MCF 10A (cell line): ENCODE results near the gene PYGL. TPM values are rescaled to one million over a fixed set of nuclear protein-coding genes. Genes with fewer than 3 reads are reported as not detected.
A peak's percentile ranks its signal among the peaks of the same experiment; 100 is the strongest.

ENCODE experiments used
- Bru-seq: library from RNA; stranded (reverse); fragments of 400-500 nt; gene quantifications from one replicate; lab custom pipeline; 2021; lab: Mats Ljungman, UMichigan
- BruChase-seq, 2 experiments: library from RNA; stranded (reverse); fragments of 400-500 nt; gene quantifications; one replicate each; lab custom pipeline; 2021; lab: Mats Ljungman, UMichigan
- BruUV-seq: library from RNA; stranded (reverse); fragments of 400-500 nt; replicated peaks from 2 replicates; lab custom pipeline; 2021; lab: Mats Ljungman, UMichigan
- CTCF ChIA-PET: fragments of 300-600 bp; sonication (Branson Sonifier 250); formaldehyde crosslinking; extraction: SDS; loops from one replicate; lab custom pipeline; 2021; ENCODE audit warnings: antibody characterized with exemption, inconsistent platforms; lab: Yijun Ruan, JAX
- POLR2A ChIA-PET: fragments of 300-600, 350-650 bp; sonication (Branson Sonifier 250); formaldehyde crosslinking; extraction: SDS; loops from one replicate; lab custom pipeline; 2020; ENCODE audit warnings: antibody characterized with exemption, inconsistent platforms; lab: Yijun Ruan, JAX
- DNase-seq: peaks from one replicate; pipeline ENCODE4 v3.0.0-alpha.2; 2018; ENCODE audit not compliant: unreplicated experiment
- H3K27ac Mint-ChIP-seq: one replicate; pipeline ENCODE4 v1.8.0; 2022; ENCODE audit warnings: mild to moderate bottlenecking, low read depth, mixed read lengths; ENCODE audit not compliant: unreplicated experiment
- H3K27me3 Mint-ChIP-seq: one replicate; pipeline ENCODE4 v1.8.0; 2022; ENCODE audit warnings: mixed read lengths; ENCODE audit not compliant: insufficient read depth, unreplicated experiment
- H3K36me3 Mint-ChIP-seq: one replicate; pipeline ENCODE4 v1.8.0; 2022; ENCODE audit warnings: mild to moderate bottlenecking, moderate library complexity, mixed read lengths; ENCODE audit not compliant: insufficient read depth, unreplicated experiment
- H3K4me1 Mint-ChIP-seq: one replicate; pipeline ENCODE4 v1.8.0; 2022; ENCODE audit warnings: mixed read lengths; ENCODE audit not compliant: insufficient read depth, unreplicated experiment
- H3K4me3 Mint-ChIP-seq: one replicate; pipeline ENCODE4 v1.8.0; 2022; ENCODE audit warnings: mild to moderate bottlenecking, moderate library complexity, mixed read lengths; ENCODE audit not compliant: unreplicated experiment
- H3K9me3 Mint-ChIP-seq: one replicate; pipeline ENCODE4 v1.8.0; 2022; ENCODE audit warnings: mixed read lengths; ENCODE audit not compliant: unreplicated experiment
- intact Hi-C: fragments of 100-400 bp; cut with micrococcal nuclease; formaldehyde crosslinking; loops from 2 replicates; pipeline ENCODE4 v1.14.1; 2022
- long read RNA-seq: library from polyadenylated mRNA; stranded (forward); transcript quantifications from one replicate; pipeline ENCODE4 v2.0.0, GENCODE V29; 2022
- total RNA-seq: library from RNA; stranded (reverse); gene quantifications from 2 replicates; pipeline ENCODE4 v1.2.3, GENCODE V29; 2022
- TF ChIP-seq, protein P1 (sequence below): fragments of 200-600 bp; IDR thresholded peaks from one replicate; pipeline ENCODE4 v1.8.0; 2022; ENCODE audit warnings: antibody characterized with exemption, mild to moderate bottlenecking; ENCODE audit not compliant: unreplicated experiment

Gene PYGL
- total RNA-seq (75.4 and 87.3 TPM in 2 replicates), Bru-seq, nascent RNA (percentile 74 among the genes with signal in this experiment), BruChase-seq, experiment 1, labeled RNA remaining after a 6-hour chase (percentile 71 among the genes with signal in this experiment), BruChase-seq, experiment 2, labeled RNA remaining after a 2-hour chase (percentile 70 among the genes with signal in this experiment)
- long read RNA-seq, transcript PYGL-201 (20 exons, 3,048 nt), result major isoform, 102 of 142 reads
- long read RNA-seq, partial matches to known transcripts, result 7 of 142 reads
- long read RNA-seq, other reads (novel, unspliced or antisense), result 27 of 142 reads

- peak; percentile 72 for DNase-seq
- H3K27me3 Mint-ChIP-seq, result no peaks in the 10 kb centered on the region
- H3K27ac Mint-ChIP-seq, result peak within 1 kb of the TSS; percentile 84
- TF ChIP-seq, protein P1, sequence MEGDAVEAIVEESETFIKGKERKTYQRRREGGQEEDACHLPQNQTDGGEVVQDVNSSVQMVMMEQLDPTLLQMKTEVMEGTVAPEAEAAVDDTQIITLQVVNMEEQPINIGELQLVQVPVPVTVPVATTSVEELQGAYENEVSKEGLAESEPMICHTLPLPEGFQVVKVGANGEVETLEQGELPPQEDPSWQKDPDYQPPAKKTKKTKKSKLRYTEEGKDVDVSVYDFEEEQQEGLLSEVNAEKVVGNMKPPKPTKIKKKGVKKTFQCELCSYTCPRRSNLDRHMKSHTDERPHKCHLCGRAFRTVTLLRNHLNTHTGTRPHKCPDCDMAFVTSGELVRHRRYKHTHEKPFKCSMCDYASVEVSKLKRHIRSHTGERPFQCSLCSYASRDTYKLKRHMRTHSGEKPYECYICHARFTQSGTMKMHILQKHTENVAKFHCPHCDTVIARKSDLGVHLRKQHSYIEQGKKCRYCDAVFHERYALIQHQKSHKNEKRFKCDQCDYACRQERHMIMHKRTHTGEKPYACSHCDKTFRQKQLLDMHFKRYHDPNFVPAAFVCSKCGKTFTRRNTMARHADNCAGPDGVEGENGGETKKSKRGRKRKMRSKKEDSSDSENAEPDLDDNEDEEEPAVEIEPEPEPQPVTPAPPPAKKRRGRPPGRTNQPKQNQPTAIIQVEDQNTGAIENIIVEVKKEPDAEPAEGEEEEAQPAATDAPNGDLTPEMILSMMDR, result no peak
- CTCF ChIA-PET, result interaction anchor here (0.5 to 1.1 kb wide), 4 partner anchors 8 to 274 kb away, joined by 3 to 5 read pairs (median 4); no protein-coding TSS in a partner anchor
- POLR2A ChIA-PET, result interaction anchor here (0.6 to 2.6 kb wide), 14 partner anchors 9 to 307 kb away, joined by 3 to 17 read pairs (median 6); partner anchors contain the start of genes NIN, SAV1 and TMX1
- peak within 1 kb of the TSS; percentile 86 for H3K4me3 Mint-ChIP-seq
- peaks cover 33% of the 10 kb centered on the region for H3K4me1 Mint-ChIP-seq
- intact Hi-C loops, result no loop called here
- no peaks in the 10 kb centered on the region for H3K36me3 Mint-ChIP-seq
- H3K9me3 Mint-ChIP-seq, result no peaks in the 10 kb centered on the region
- BruUV-seq, result TSS peak; percentile 25
Measured at GRCh38 chr14:50943943-50944646, at the start of gene PYGL. PYGL (minus strand) TSS chr14:50944483; CDS start chr14:50944403, 80 bp downstream.

DNA sequence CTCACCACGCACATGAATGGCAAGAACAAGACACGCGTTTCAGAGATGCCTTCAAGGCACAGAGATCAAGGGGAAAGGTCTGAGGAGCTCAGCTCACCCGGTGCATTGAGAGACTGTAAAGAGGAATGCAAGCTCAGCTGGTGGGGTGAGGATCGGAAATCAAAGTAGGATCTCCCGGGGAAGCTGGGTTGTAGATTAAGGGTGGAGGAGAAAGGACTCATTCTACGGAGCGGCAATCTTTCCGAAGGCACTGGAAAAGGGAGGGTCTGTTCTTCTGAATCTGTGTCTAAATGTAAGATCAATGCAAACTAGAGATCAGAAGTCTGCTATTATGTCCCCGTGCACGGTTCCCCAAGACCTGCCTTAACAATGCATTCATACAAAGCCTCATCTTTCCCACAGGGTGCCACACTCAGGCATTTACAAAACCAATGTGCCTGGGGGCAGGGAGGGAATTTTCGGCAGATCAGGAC, 41.6 kb upstream of the PYGL start:
- H3K27ac Mint-ChIP-seq, result no peak overlapping the region
- H3K36me3 Mint-ChIP-seq, result no peaks in the 10 kb centered on the region
- H3K4me3 Mint-ChIP-seq, result no peak overlapping the region
- POLR2A ChIA-PET, result no interaction called here
- TF ChIP-seq, protein P1, result no peak
- no peak for DNase-seq
- no peaks in the 10 kb centered on the region for H3K27me3 Mint-ChIP-seq
- no peaks in the 10 kb centered on the region for H3K4me1 Mint-ChIP-seq
- CTCF ChIA-PET, result no interaction called here
- intact Hi-C loops, result no loop called here
- no peaks in the 10 kb centered on the region for H3K9me3 Mint-ChIP-seq
- BruUV-seq, result no TSS peak

DNA sequence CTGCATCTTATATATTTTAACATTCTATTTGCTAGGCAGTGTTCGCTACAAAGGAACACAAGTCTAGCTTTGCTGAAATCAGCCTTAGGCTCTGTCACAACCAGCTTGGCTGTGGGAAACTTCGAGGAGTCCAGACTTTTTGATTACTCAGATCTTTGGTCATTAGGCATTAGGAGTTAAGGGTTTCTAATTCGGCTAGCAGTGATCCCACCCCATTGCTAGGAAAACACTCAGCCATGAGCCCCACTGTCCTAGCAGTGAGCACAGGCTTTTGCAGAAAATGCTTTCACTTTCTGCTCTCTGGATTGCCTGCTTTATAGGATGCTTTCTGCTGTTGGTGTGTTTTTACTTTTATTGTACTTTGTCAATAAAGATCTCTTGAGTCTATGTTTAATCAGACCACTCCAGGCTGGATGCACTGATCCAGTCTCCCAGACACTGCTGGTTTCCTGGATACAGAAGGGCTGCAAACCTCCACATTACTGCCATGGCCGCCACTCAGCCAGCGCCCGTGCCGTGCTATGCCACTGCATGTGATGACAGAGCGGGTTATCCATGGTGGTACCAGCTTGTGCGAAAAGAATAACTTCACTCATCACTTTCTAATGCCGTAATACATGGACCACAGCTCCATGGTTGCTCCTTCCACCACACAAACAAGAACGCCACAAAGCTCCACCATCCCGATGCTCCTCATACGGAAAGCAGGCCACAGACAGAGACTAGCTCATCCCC, 41.0 kb upstream of the PYGL start:
- ChIA-PET POLR2A (interaction anchor here (1.1 kb wide), 1 partner anchor 9 kb away, joined by 3 read pairs; no protein-coding TSS in a partner anchor), CTCF (interaction anchor here (1.3 kb wide), 1 partner anchor 22 kb away, joined by 3 read pairs; no protein-coding TSS in a partner anchor)
- intact Hi-C loops, result no loop called here
- no peaks in the 10 kb centered on the region for H3K36me3 Mint-ChIP-seq
- BruUV-seq, result no TSS peak
- no peak for DNase-seq
- no peaks in the 10 kb centered on the region for H3K9me3 Mint-ChIP-seq
- H3K27me3 Mint-ChIP-seq, result no peaks in the 10 kb centered on the region
- H3K4me3 Mint-ChIP-seq, result no peak overlapping the region
- no peaks in the 10 kb centered on the region for H3K4me1 Mint-ChIP-seq
- TF ChIP-seq, protein P1, result no peak
- H3K27ac Mint-ChIP-seq, result no peak overlapping the region
